Glomerular visceral epithelial cell (primary cell): ENCODE data around the gene PALLD.
"Not testable (repeated sequence)": the region's sequence is repeated elsewhere in the genome, so short reads cannot be mapped to it uniquely, and the experiment has no call there.

ENCODE experiments used
- DNase-seq: peaks from one replicate; pipeline ENCODE4 v3.0.0-alpha.2; 2016; ENCODE audit errors: extremely low spot score

PALLD gene

GRCh38 chr4:168496834-168497233, at the start of gene PALLD:
Gene PALLD, plus strand, starts transcription at chr4:168497052.
- peak; percentile 72 for DNase-seq

- not testable (repeated sequence) for DNase-seq
Measured at GRCh38 chr4:168449063-168449462, 47.8 kb upstream of the PALLD start.

- peak; percentile 48 for DNase-seq
Measured at GRCh38 chr4:168449719-168450452, 47.0 kb upstream of the PALLD start.

GRCh38 chr4:168451331-168451730, 45.5 kb upstream of the PALLD start:
- no peak for DNase-seq

GRCh38 chr4:168451744-168452390, 45.0 kb upstream of the PALLD start:
- peak; percentile 73 for DNase-seq

- DNase-seq, result no peak
Measured at GRCh38 chr4:168453146-168453545, 43.7 kb upstream of the PALLD start.

GRCh38 chr4:168458256-168458655, 38.6 kb upstream of the PALLD start:
- DNase-seq, result not testable (repeated sequence)

GRCh38 chr4:168461821-168462220, 35.0 kb upstream of the PALLD start:
- DNase-seq, result no peak

GRCh38 chr4:168472920-168473319, 23.9 kb upstream of the PALLD start:
- no peak for DNase-seq

- DNase-seq, result no peak
Measured at GRCh38 chr4:168474660-168475320, 22.1 kb upstream of the PALLD start.

GRCh38 chr4:168475745-168476144, 21.1 kb upstream of the PALLD start:
- peak; percentile 31 for DNase-seq

GRCh38 chr4:168478868-168479267, 18.0 kb upstream of the PALLD start:
- DNase-seq, result no peak

GRCh38 chr4:168480931-168481611, 15.8 kb upstream of the PALLD start:
- DNase-seq, result peak; percentile 73

- no peak for DNase-seq
Measured at GRCh38 chr4:168483811-168484210, 13.0 kb upstream of the PALLD start.

- peak; percentile 16 for DNase-seq
Measured at GRCh38 chr4:168484626-168485025, 12.2 kb upstream of the PALLD start.

GRCh38 chr4:168485156-168485910, 11.5 kb upstream of the PALLD start:
- no peak for DNase-seq

- DNase-seq, result peak; percentile 56
Measured at GRCh38 chr4:168486912-168487281, 10.0 kb upstream of the PALLD start.

- DNase-seq, result peak; percentile 42
Measured at GRCh38 chr4:168487282-168488035, 9.4 kb upstream of the PALLD start.

- DNase-seq, result no peak
Measured at GRCh38 chr4:168488869-168489274, 8.0 kb upstream of the PALLD start.

GRCh38 chr4:168489616-168490015, 7.2 kb upstream of the PALLD start:
- DNase-seq, result no peak

GRCh38 chr4:168490711-168491110, 6.1 kb upstream of the PALLD start:
- DNase-seq, result no peak
